Measurements from ENCODE around the gene KIAA0825. TPM values are rescaled to one million over a fixed set of nuclear protein-coding genes. Genes with fewer than 3 reads are reported as not detected.

KIAA0825 gene
- total RNA-seq, 1 experiment from 2014 or later = 0.07 TPM

- Histone ChIP-seq H3K4me3 (ENCODE audit: low read length) (no peak overlapping the region), H2AFZ (ENCODE audit: low read length) (no peak overlapping the region), H3K4me2 (ENCODE audit: low read length) (no peak overlapping the region), H3K79me2 (ENCODE audit: low read length) (no peaks in the 10 kb centered on the region), H3K27ac (ENCODE audit: low read length) (no peak overlapping the region), H3K9me2 (replicated peaks; ENCODE audit: low read length) (no peaks in the 10 kb centered on the region), H3K4me1 (ENCODE audit: insufficient read depth, low read length) (no peaks in the 10 kb centered on the region), H3K9me3 (ENCODE audit: low read length) (no peaks in the 10 kb centered on the region), H3K27me3 (ENCODE audit: low read length) (no peaks in the 10 kb centered on the region), H3K36me3 (ENCODE audit: low read depth, low read length) (no peaks in the 10 kb centered on the region), H3F3A (ENCODE audit: low read length, unreplicated experiment) (no peaks in the 10 kb centered on the region), H4K20me1 (ENCODE audit: low read length) (no peaks in the 10 kb centered on the region), H3K9ac (ENCODE audit: low read length) (no peak overlapping the region)
- ATAC-seq (no peak), DNase-seq (no peak)
- no TSS peak for BruUV-seq (replicated peaks)
- POLR2A ChIA-PET (ENCODE audit: unreplicated experiment) = no interaction called here
- intact Hi-C loops (cut with micrococcal nuclease) = no loop called here
- TF ChIP-seq, protein P1, sequence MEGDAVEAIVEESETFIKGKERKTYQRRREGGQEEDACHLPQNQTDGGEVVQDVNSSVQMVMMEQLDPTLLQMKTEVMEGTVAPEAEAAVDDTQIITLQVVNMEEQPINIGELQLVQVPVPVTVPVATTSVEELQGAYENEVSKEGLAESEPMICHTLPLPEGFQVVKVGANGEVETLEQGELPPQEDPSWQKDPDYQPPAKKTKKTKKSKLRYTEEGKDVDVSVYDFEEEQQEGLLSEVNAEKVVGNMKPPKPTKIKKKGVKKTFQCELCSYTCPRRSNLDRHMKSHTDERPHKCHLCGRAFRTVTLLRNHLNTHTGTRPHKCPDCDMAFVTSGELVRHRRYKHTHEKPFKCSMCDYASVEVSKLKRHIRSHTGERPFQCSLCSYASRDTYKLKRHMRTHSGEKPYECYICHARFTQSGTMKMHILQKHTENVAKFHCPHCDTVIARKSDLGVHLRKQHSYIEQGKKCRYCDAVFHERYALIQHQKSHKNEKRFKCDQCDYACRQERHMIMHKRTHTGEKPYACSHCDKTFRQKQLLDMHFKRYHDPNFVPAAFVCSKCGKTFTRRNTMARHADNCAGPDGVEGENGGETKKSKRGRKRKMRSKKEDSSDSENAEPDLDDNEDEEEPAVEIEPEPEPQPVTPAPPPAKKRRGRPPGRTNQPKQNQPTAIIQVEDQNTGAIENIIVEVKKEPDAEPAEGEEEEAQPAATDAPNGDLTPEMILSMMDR (conservative IDR thresholded peaks at IDR 0.05; ENCODE audit: low read depth, low read length) = no peak
- TF ChIP-seq EZH2phosphoT487 (IDR thresholded peaks at IDR 0.05; ENCODE audit: borderline replicate concordance, low read length) = no peak
- CTCF ChIA-PET = no interaction called here
Observed at GRCh38 chr5:94285984-94286383, 332.4 kb downstream of the KIAA0825 start.

DNA sequence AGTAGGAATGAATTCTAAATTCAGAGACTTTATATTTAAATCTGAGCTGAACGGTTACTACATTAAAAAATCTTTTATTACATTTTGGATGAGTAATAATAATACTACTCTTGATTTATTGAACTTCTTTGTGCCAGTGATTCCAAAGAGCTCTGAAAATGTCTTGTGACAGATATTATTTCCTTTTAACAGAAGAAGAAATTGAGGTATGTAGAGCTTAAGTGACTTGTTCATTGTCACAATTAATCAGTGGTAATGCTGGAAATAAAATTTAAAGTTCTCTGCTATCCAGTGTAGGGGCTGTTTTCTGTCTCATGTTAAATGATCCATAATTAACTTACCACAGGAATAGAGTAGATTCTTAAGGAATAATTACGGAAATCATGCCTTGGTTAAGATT lies 335.3 kb downstream of the KIAA0825 start:
- no peaks in the 10 kb centered on the region for H3F3A ChIP-seq (ENCODE audit: low read length, unreplicated experiment)
- no peaks in the 10 kb centered on the region for H3K9me3 ChIP-seq (ENCODE audit: low read length)
- no peak overlapping the region for H2AFZ ChIP-seq (ENCODE audit: low read length)
- intact Hi-C loops (cut with micrococcal nuclease) = no loop called here
- H4K20me1 ChIP-seq (ENCODE audit: low read length) = no peaks in the 10 kb centered on the region
- CTCF ChIA-PET = no interaction called here
- no peaks in the 10 kb centered on the region for H3K79me2 ChIP-seq (ENCODE audit: low read length)
- no peak overlapping the region for H3K4me3 ChIP-seq (ENCODE audit: low read length)
- H3K4me2 ChIP-seq (ENCODE audit: low read length) = no peak overlapping the region
- no peak overlapping the region for H3K27ac ChIP-seq (ENCODE audit: low read length)
- TF ChIP-seq, protein P1 (conservative IDR thresholded peaks at IDR 0.05; ENCODE audit: low read depth, low read length) = no peak
- TF ChIP-seq EZH2phosphoT487 (IDR thresholded peaks at IDR 0.05; ENCODE audit: borderline replicate concordance, low read length) (no peak), EZH2 (IDR thresholded peaks at IDR 0.05; ENCODE audit: low read length, unreplicated experiment) (no peak)
- H3K27me3 ChIP-seq (ENCODE audit: low read length) = no peaks in the 10 kb centered on the region
- H3K4me1 ChIP-seq (ENCODE audit: insufficient read depth, low read length) = no peaks in the 10 kb centered on the region
- no peak for DNase-seq
- H3K9ac ChIP-seq (ENCODE audit: low read length) = no peak overlapping the region
- ATAC-seq = no peak
- POLR2A ChIA-PET (ENCODE audit: unreplicated experiment) = no interaction called here
- BruUV-seq (replicated peaks) = no TSS peak
- no peaks in the 10 kb centered on the region for H3K36me3 ChIP-seq (ENCODE audit: low read depth, low read length)
- H3K9me2 ChIP-seq (replicated peaks; ENCODE audit: low read length) = no peaks in the 10 kb centered on the region

DNA sequence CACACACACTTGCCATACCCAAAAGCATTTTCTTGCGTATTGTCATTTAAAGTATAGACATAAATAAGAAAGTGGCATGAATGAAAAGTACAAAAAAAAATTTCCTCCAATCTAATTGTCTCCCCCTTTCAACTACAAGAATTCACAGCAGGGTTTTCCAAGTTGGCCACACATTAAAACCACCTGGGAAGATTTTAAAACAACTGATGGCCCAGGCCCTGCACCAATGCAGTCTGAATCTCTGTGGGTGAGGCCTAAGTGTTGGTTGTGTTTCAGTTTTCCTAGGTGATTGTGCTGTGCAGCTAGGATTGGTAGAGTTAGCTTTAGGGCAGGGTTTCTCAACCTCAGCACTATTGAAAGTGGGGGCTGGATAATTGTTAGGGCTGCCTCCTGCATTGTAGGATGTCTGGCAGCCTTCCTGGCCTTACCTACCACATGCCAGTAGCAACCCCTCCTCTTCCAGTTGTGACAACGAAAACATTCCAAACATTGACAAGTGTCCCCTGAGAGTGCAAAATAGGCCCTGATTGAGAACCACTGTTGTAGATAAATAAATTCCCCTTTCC lies 337.1 kb downstream of the KIAA0825 start:
- H3K79me2 ChIP-seq (ENCODE audit: low read length) = no peaks in the 10 kb centered on the region
- no TSS peak for BruUV-seq (replicated peaks)
- intact Hi-C loops (cut with micrococcal nuclease) = no loop called here
- no peaks in the 10 kb centered on the region for H3K27me3 ChIP-seq (ENCODE audit: low read length)
- no peak overlapping the region for H2AFZ ChIP-seq (ENCODE audit: low read length)
- H4K20me1 ChIP-seq (ENCODE audit: low read length) = no peaks in the 10 kb centered on the region
- no peaks in the 10 kb centered on the region for H3K4me1 ChIP-seq (ENCODE audit: insufficient read depth, low read length)
- TF ChIP-seq EZH2phosphoT487 (IDR thresholded peaks at IDR 0.05; ENCODE audit: borderline replicate concordance, low read length) (no peak), EZH2 (IDR thresholded peaks at IDR 0.05; ENCODE audit: low read length, unreplicated experiment) (no peak)
- TF ChIP-seq, protein P1 (conservative IDR thresholded peaks at IDR 0.05; ENCODE audit: low read depth, low read length) = no peak
- H3K9me2 ChIP-seq (replicated peaks; ENCODE audit: low read length) = no peaks in the 10 kb centered on the region
- H3K9me3 ChIP-seq (ENCODE audit: low read length) = no peaks in the 10 kb centered on the region
- POLR2A ChIA-PET (ENCODE audit: unreplicated experiment) = no interaction called here
- no peak overlapping the region for H3K4me3 ChIP-seq (ENCODE audit: low read length)
- no peaks in the 10 kb centered on the region for H3F3A ChIP-seq (ENCODE audit: low read length, unreplicated experiment)
- no peak for DNase-seq
- H3K27ac ChIP-seq (ENCODE audit: low read length) = no peak overlapping the region
- no peak for ATAC-seq
- CTCF ChIA-PET = no interaction called here
- no peak overlapping the region for H3K9ac ChIP-seq (ENCODE audit: low read length)
- H3K4me2 ChIP-seq (ENCODE audit: low read length) = no peak overlapping the region
- no peaks in the 10 kb centered on the region for H3K36me3 ChIP-seq (ENCODE audit: low read depth, low read length)

Data from PC-3 (cell line).